HepG2 (cell line): ENCODE measurements around the gene CUEDC2. TPM values are rescaled to one million over a fixed set of nuclear protein-coding genes. Genes with fewer than 3 reads are reported as not detected.
A peak's percentile ranks its signal among the peaks of the same experiment; 100 is the strongest.

ENCODE experiments used
- CREM ChIP-seq, 2 experiments: sonication (generic) in 1 of 2; formaldehyde crosslinking in 1 of 2; IDR thresholded peaks; 2 replicates each; pipeline versions ENCODE4 v1.4.0 to v1.6.1; 2016 to 2020; ENCODE audit warnings: antibody characterized with exemption in 1 of 2, mild to moderate bottlenecking in 1 of 2, missing genetic modification reagents in 1 of 2
- FOXA3 ChIP-seq: IDR thresholded peaks from 2 replicates; pipeline ENCODE4 v1.6.1; 2016; ENCODE audit warnings: missing genetic modification reagents, missing compliant biosample characterization
- MAFF ChIP-seq: IDR thresholded peaks from 2 replicates; pipeline ENCODE4 v1.6.1; 2011; ENCODE audit warnings: low read depth, low read length, improper control_type of control experiment
- MAZ ChIP-seq, 2 experiments: sonication (generic) in 1 of 2; formaldehyde crosslinking in 1 of 2; IDR thresholded peaks; 2 replicates each; pipeline versions ENCODE4 v1.5.0 to v1.6.1; 2012 to 2020; ENCODE audit warnings: low read depth in 2 of 2, mild to moderate bottlenecking in 2 of 2, borderline replicate concordance in 1 of 2, improper control_type of control experiment in 1 of 2, low read length in 1 of 2, missing genetic modification reagents in 1 of 2, moderate library complexity in 1 of 2
- MTA1 ChIP-seq: sonication (generic); formaldehyde crosslinking; IDR thresholded peaks from 2 replicates; pipeline ENCODE4 v1.4.0; 2020; ENCODE audit warnings: missing genetic modification reagents, mild to moderate bottlenecking, borderline replicate concordance
- MYC ChIP-seq: sonication (generic); formaldehyde crosslinking; IDR thresholded peaks from 2 replicates; pipeline ENCODE4 v1.9.0; 2021; ENCODE audit warnings: missing genetic modification reagents, borderline replicate concordance
- NR2F6 ChIP-seq, 2 experiments: IDR thresholded peaks; 2 replicates each; pipeline ENCODE4 v1.6.1; 2016; ENCODE audit warnings: antibody characterized with exemption in 1 of 2, mild to moderate bottlenecking in 1 of 2
- PHF20 ChIP-seq: sonication (generic); formaldehyde crosslinking; IDR thresholded peaks from 2 replicates; pipeline ENCODE4 v1.5.0; 2020; ENCODE audit warnings: mild to moderate bottlenecking, missing genetic modification reagents
- SAFB2 ChIP-seq: sonication (generic); formaldehyde crosslinking; IDR thresholded peaks from 2 replicates; pipeline ENCODE4 v1.5.1; 2020; ENCODE audit warnings: missing genetic modification reagents, low read depth, mild to moderate bottlenecking, borderline replicate concordance
- TEAD2 ChIP-seq: sonication (generic); formaldehyde crosslinking; IDR thresholded peaks from 2 replicates; pipeline ENCODE4 v1.9.0; 2021; ENCODE audit warnings: missing genetic modification reagents
- ZBTB7A ChIP-seq: sonication (generic); formaldehyde crosslinking; IDR thresholded peaks from 2 replicates; pipeline ENCODE4 v1.8.0; 2022; ENCODE audit warnings: mild to moderate bottlenecking, missing genetic modification reagents
- ZEB1 ChIP-seq: IDR thresholded peaks from 2 replicates; pipeline ENCODE4 v1.6.1; 2012; ENCODE audit warnings: mild to moderate bottlenecking, low read depth, inconsistent platforms; ENCODE audit not compliant: insufficient replicate concordance
- ZKSCAN1 ChIP-seq: fragments of 150-350 bp; IDR thresholded peaks from 2 replicates; pipeline ENCODE4 v1.6.1; 2014; ENCODE audit warnings: low read length
- ZNF260 ChIP-seq: sonication (generic); formaldehyde crosslinking; IDR thresholded peaks from 2 replicates; pipeline ENCODE4 v1.4.0; 2020; ENCODE audit warnings: missing genetic modification reagents, low read depth, mild to moderate bottlenecking, borderline replicate concordance
- ZSCAN21 ChIP-seq: sonication (generic); formaldehyde crosslinking; IDR thresholded peaks from 2 replicates; pipeline ENCODE4 v1.8.0; 2022; ENCODE audit warnings: mild to moderate bottlenecking, missing genetic modification reagents, moderate library complexity, borderline replicate concordance
- polyA plus RNA-seq, 8 experiments: library from polyadenylated mRNA; depleted of rRNA in 3 of 8; stranded (reverse) in 7 of 8; unstranded in 1 of 8; fragments of >200 nt; fragmentation: Illumina TruSeq in 4 of 8; extraction: Trizol in 4 of 8; gene quantifications; 2 replicates each; pipeline versions ENCODE4 v1.2.1 to v1.2.3, GENCODE V29; 2011 to 2016; ENCODE audit warnings: low read depth in 4 of 8, missing spikeins in 1 of 8, mixed read lengths in 1 of 8; ENCODE audit not compliant: insufficient read depth in 1 of 8
- total RNA-seq, 5 experiments: library from RNA; depleted of rRNA; stranded (reverse); fragments of >200 nt; fragmentation: Illumina TruSeq; extraction: Trizol; gene quantifications; 2 replicates each; pipeline ENCODE4 v1.2.3, GENCODE V29; 2016; ENCODE audit warnings: low read depth in 1 of 5
- TF ChIP-seq, protein P1 (sequence below): sonication (generic); formaldehyde crosslinking; conservative IDR thresholded peaks from 2 replicates; pipeline ENCODE4 v1.8.0; 2022; ENCODE audit warnings: mild to moderate bottlenecking, moderate library complexity, missing genetic modification reagents
- TF ChIP-seq, protein P2 (sequence below): sonication (generic); formaldehyde crosslinking; IDR thresholded peaks from 2 replicates; pipeline ENCODE4 v1.4.0; 2020; ENCODE audit warnings: missing genetic modification reagents
- TF ChIP-seq, protein P3 (sequence below): sonication (generic); formaldehyde crosslinking; IDR thresholded peaks from 2 replicates; pipeline ENCODE4 v1.4.0; 2020; ENCODE audit warnings: missing genetic modification reagents
- TF ChIP-seq, protein P4 (sequence below): sonication (generic); formaldehyde crosslinking; IDR thresholded peaks from 2 replicates; pipeline ENCODE4 v1.9.0; 2022; ENCODE audit warnings: low read depth, missing genetic modification reagents
- TF ChIP-seq, protein P5 (sequence below): IDR thresholded peaks from 2 replicates; pipeline ENCODE4 v1.6.1; 2012; ENCODE audit warnings: inconsistent platforms

The CUEDC2 gene
- total and polyA plus RNA-seq, 2 of the 13 experiments (the other 11 are each of a cell fraction or from before 2014, with no cell fraction given), result 13.1 to 18.4 TPM

DNA sequence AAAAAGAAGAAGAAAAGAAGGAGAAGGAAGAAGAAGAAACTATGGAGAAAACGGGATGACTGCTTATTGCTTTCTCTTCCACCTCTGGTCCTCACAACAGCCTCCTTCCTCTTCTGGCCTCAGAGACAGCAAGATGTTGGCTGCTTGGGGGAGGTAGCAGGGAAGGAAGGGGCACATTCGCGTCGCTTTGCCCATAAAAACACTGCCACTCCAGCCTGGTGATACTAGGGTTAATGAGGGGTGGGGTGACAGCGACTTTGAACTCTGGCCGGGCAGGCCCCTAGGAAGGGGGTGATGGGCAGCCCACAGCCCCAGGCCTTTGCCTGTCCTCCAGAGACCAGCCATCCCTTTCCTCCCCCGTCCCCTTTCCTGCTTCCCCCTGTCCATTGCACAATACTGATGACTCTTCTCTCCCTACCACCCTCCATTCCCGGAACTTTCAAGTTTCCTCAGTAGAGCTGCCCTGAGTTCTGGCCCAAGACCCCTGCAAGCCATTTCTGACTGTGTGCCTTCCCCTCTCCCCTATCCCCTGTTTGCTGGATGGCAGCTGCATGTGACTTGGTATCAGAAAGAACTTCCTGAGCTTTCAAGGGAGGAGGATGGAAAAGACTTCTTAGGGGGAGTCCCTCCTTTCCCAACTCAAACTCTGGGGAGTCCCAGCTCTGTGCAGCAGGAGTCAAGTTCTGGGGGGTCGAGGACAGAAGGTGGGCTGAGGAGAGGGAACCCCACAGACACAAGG lies 2.2 kb upstream of the CUEDC2 start (continued):
- TF ChIP-seq MAZ (IDR thresholded peaks at IDR 0.05; ENCODE audit: borderline replicate concordance, low read depth, low read length) (0 out of 2 replicates have a peak, but pooled peaks have one; percentile 32), MAZ (CRISPR knock-in tag; IDR thresholded peaks at IDR 0.05; ENCODE audit: low read depth) (peak; percentile 33; the same call in 1 of the 2 replicates), TEAD2 (CRISPR knock-in tag) (no peak), ZBTB7A (CRISPR knock-in tag) (peak; percentile 90; the same call in 1 of the 2 replicates), CREM (IDR thresholded peaks at IDR 0.05) (peak; percentile 40; the same call in 1 of the 2 replicates), CREM (CRISPR knock-in tag; IDR thresholded peaks at IDR 0.05) (no peak), ZKSCAN1 (no peak), MYC (CRISPR knock-in tag) (0 out of 2 replicates have a peak, but pooled peaks have one; percentile 30), ZNF260 (CRISPR knock-in tag) (no peak), PHF20 (CRISPR knock-in tag) (peak; percentile 36), NR2F6 (IDR thresholded peaks at IDR 0.05) (peak; percentile 46; the same call in 1 of the 2 replicates), NR2F6 (CRISPR knock-in tag; IDR thresholded peaks at IDR 0.05) (peak; percentile 46; the same call in 1 of the 2 replicates), MTA1 (CRISPR knock-in tag) (peak; percentile 14; the same call in 1 of the 2 replicates), ZSCAN21 (CRISPR knock-in tag) (peak; percentile 31; the same call in 1 of the 2 replicates), ZEB1 (peak; percentile 9), MAFF (no peak), SAFB2 (CRISPR knock-in tag) (peak; percentile 53; the same call in 1 of the 2 replicates), FOXA3 (CRISPR knock-in tag) (peak; percentile 42)
- TF ChIP-seq, protein P1, sequence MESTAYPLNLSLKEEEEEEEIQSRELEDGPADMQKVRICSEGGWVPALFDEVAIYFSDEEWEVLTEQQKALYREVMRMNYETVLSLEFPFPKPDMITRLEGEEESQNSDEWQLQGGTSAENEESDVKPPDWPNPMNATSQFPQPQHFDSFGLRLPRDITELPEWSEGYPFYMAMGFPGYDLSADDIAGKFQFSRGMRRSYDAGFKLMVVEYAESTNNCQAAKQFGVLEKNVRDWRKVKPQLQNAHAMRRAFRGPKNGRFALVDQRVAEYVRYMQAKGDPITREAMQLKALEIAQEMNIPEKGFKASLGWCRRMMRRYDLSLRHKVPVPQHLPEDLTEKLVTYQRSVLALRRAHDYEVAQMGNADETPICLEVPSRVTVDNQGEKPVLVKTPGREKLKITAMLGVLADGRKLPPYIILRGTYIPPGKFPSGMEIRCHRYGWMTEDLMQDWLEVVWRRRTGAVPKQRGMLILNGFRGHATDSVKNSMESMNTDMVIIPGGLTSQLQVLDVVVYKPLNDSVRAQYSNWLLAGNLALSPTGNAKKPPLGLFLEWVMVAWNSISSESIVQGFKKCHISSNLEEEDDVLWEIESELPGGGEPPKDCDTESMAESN (CRISPR knock-in tag), result 0 out of 2 replicates have a peak, but pooled peaks have one; percentile 1
- TF ChIP-seq, protein P2, sequence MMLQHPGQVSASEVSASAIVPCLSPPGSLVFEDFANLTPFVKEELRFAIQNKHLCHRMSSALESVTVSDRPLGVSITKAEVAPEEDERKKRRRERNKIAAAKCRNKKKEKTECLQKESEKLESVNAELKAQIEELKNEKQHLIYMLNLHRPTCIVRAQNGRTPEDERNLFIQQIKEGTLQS (CRISPR knock-in tag), result peak; percentile 56; the same call in 1 of the 2 replicates
- TF ChIP-seq, protein P3, sequence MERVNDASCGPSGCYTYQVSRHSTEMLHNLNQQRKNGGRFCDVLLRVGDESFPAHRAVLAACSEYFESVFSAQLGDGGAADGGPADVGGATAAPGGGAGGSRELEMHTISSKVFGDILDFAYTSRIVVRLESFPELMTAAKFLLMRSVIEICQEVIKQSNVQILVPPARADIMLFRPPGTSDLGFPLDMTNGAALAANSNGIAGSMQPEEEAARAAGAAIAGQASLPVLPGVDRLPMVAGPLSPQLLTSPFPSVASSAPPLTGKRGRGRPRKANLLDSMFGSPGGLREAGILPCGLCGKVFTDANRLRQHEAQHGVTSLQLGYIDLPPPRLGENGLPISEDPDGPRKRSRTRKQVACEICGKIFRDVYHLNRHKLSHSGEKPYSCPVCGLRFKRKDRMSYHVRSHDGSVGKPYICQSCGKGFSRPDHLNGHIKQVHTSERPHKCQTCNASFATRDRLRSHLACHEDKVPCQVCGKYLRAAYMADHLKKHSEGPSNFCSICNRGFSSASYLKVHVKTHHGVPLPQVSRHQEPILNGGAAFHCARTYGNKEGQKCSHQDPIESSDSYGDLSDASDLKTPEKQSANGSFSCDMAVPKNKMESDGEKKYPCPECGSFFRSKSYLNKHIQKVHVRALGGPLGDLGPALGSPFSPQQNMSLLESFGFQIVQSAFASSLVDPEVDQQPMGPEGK (CRISPR knock-in tag), result peak; percentile 84
- TF ChIP-seq, protein P4, sequence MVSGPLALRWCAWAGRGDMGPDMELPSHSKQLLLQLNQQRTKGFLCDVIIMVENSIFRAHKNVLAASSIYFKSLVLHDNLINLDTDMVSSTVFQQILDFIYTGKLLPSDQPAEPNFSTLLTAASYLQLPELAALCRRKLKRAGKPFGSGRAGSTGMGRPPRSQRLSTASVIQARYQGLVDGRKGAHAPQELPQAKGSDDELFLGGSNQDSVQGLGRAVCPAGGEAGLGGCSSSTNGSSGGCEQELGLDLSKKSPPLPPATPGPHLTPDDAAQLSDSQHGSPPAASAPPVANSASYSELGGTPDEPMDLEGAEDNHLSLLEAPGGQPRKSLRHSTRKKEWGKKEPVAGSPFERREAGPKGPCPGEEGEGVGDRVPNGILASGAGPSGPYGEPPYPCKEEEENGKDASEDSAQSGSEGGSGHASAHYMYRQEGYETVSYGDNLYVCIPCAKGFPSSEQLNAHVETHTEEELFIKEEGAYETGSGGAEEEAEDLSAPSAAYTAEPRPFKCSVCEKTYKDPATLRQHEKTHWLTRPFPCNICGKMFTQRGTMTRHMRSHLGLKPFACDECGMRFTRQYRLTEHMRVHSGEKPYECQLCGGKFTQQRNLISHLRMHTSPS (CRISPR knock-in tag), result peak; percentile 77
- TF ChIP-seq, protein P5, sequence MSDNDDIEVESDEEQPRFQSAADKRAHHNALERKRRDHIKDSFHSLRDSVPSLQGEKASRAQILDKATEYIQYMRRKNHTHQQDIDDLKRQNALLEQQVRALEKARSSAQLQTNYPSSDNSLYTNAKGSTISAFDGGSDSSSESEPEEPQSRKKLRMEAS, result peak; percentile 23; the same call in 1 of the 2 replicates
